Midbrain (tissue), 1 donor: ENCODE results near the gene NPR1.
"Not testable (repeated sequence)": the region's sequence is repeated elsewhere in the genome, so short reads cannot be mapped to it uniquely, and the experiment has no call there.

Experiments
- DNase-seq: peaks from one replicate; lab custom pipeline; 2025; lab: John Stamatoyannopoulos, UW

The NPR1 gene

GRCh38 chr1:153678519-153679336, at the start of gene NPR1:
Gene NPR1 (plus strand): TSS chr1:153678688. CDS start chr1:153679109, 421 bp downstream.
- DNase-seq: no peak

DNA sequence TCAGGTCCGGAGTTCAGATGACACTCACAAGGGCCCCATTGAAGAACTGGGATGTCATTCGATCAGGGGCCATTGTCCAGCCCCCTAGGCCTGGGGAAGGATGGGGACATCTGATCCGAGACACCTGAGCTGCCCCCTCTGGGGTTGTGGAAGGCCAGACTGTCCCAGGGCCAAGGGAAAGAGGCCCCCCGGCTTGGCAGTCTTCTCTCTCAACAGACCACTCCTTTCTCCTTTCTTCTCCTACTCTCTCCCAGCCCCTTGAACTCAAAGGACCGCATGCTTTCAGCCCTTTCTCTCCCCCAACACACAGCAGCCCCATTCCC, 49.2 kb upstream of the NPR1 start:
- no peak for DNase-seq

DNA sequence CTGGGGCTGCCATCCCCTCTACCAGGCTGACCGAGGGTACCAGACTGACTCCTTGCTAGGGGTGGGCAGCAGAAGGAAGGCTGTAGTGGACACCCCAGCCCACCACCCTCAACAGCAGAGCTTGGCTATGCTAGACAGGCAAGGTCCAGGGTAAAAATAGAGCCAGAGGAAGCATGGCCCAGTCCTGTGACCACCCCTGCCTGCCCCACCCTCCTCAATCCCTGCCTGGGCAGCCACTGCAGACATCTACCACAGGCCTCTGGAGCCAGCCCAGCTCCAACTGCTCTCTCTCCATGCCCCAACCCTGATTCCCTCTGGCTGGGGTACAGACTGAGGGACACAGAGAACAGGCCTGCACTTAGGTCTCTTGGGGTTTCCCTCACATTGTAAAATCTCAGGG, 48.5 kb upstream of the NPR1 start:
- DNase-seq: peak; percentile 47

GRCh38 chr1:153630384-153630783, 48.1 kb upstream of the NPR1 start:
- no peak for DNase-seq

DNA sequence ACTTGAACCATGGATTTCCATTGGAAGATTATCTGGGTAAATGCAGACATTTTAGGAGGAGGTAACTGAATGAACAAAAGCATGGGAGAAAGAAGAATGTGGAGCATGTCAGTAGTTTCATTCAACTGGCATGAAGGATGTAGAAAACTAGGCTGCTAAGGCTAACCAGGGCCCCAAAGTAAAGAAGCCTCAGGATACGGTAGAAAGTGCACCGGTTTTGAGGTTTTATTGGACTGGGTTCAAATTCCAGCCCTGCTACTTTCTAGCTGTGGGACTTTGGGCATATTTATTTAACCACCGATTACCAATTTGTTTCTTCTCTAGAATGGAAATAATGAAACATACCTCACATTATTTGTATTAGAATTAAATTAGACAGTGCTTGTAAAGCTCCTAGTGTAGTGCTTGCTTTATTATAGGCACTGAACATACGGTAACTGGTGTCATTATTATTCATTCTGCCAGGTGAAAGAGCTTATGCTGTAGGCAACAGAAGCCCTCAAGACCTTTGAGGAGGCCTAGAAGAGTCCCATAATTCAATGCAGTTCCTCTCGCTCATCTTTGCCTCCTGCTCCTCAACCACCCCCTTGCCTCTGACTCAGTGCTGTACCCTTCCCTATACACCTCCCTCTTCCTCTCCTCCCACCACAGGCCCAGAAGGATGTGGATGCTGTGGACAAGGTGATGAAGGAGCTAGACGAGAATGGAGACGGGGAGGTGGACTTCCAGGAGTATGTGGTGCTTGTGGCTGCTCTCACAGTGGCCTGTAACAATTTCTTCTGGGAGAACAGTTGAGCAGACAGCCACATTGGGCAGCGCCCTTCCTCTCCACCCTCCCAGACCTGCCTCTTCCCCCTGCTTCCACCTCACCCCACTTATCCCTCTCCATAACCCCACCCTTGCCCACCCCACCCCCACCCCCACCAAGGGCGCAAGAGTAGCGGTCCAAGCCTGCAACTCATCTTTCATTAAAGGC, 47.2 kb upstream of the NPR1 start:
- no peak for DNase-seq

- no peak for DNase-seq
These were observed 45.2 kb upstream of the NPR1 start for GRCh38 chr1:153633161-153633753.

DNA sequence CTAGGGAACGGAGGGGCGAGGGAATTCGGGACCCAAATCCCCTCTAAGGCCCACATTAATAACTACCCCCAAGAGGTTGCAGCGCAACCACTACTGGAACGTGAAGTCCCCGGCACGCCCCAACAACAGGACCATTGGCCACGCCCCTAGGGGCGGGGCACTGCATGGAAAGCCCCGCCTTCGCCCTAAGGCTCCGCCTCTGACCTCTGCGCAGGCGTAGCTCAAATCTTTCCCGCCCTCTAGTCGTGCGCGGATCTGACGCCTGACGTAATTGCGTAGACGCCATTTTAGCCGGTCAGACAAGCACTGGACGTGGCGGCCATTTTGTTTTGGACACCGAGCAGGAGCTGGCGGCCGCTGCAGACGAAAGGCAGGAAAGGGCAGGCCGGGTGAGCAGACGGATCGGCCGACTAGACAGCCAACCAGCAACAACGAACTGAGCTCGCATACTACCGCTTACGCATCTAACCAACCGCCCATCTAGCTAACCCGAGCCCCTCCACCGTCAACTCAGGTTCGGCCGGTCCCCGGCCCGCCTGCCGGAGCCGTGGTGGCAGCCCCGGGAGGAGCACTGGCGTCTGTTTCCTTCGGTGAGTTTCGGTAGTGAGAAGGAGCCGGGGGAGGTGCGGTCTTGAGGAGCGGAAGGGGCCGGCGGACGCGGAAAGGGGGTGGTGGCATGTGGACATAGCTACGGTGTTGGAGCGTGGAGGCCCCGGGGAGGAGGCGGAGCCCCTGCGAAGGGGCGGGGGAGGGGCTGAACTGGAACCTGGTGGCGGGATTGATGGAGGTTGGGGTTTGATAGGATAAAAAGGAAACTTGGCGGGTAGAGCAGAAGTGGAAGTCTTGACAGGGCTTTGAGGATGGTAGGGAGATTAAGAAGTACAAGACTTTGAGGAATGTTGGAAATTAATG, 44.5 kb upstream of the NPR1 start, which contains the start of gene CHTOP:
TSS of gene CHTOP (plus strand) at position 313 of the 912 bp plus-strand sequence. CDS start 2,523 bp downstream, outside the sequence.
- peak; percentile 100 for DNase-seq

- DNase-seq: no peak
These were observed 42.6 kb upstream of the NPR1 start for GRCh38 chr1:153635872-153636271.

DNA sequence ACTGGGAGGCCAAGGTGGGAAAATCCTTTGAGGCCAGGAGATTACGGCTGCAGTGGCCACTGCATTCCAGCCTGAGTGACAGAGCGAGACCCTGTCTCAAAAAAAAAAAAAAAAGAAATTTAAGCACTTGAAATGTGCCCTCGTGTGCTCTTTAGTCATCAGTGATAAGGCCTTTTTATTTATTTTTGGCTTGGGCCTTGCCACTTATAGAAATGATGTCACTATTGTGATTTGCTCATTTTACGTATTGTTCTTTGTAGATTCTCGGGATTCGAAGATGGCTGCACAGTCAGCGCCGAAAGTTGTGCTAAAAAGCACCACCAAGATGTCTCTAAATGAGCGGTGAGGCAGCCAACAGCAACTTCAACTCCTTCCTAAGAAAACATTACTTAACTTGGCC, 42.2 kb upstream of the NPR1 start:
- no peak for DNase-seq

GRCh38 chr1:153638261-153638660, 40.2 kb upstream of the NPR1 start:
- no peak for DNase-seq

DNA sequence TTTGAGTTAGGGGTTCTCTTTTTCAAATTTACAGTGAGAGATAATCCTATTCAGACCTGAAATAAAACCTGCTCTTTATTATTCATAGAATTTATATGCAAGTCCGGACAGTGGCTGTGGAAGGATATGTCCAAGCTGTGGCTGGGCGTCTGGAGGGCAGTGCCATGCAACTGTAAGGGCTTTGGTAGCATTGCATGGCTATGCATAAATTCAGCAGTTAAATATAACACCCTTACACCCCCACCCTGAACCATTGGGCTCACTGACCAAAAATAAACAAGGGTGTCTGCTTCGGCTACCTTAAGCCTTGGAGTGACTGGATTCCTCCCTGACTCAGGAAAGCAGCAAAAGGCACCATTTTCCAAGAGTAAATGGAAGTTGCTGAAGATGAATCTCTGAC, 39.2 kb upstream of the NPR1 start:
- DNase-seq: no peak

GRCh38 chr1:153640213-153640612, 38.3 kb upstream of the NPR1 start:
- DNase-seq: not testable (repeated sequence)

DNA sequence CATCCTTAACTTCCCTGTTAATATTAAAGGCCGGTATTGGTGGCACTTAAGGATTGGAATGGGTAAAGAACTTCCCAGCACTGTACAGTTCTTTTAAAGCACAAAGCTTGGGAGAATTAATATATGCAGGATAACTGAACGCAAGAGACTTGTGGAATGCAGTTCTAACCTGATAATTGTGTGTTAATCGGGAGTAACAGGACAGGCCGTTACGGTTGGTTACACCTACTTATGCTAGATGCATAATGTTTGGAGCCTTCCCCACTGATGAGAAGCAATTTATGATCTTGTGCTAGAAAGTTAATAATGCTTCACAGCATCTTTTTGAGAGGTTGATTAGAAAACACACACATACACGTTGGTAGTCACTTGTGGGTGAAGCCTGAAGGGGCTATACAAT, 37.6 kb upstream of the NPR1 start:
- DNase-seq: no peak

DNA sequence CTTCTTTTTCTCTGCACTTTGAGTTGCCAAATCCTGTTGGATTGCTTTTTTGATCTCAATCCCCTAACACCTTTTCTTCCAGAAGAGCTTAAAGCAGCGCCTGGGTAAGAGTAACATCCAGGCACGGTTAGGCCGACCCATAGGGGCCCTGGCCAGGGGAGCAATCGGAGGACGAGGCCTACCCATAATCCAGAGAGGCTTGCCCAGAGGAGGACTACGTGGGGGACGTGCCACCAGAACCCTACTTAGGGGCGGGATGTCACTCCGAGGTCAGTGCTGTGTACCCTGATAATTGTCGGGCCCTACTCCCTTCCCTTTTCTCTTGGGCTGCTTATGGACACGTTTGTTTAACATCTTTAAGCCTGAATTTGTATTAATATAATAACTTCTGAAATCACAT, 36.3 kb upstream of the NPR1 start:
- DNase-seq: no peak

DNA sequence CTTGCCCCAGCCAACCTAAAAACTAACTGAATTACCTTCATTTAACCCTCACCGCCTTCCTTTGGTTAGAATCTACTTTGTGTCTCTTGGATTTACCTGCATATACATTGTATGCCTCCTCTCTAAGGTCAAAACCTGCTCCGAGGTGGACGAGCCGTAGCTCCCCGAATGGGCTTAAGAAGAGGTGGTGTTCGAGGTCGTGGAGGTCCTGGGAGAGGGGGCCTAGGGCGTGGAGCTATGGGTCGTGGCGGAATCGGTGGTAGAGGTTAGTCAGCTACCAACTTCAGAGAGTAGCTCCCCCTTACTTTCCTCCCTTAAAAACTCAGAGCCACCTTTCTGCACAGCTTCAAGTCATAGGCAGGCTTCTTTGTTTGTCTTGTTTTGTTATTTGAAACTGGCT, 35.4 kb upstream of the NPR1 start:
- DNase-seq: no peak

DNA sequence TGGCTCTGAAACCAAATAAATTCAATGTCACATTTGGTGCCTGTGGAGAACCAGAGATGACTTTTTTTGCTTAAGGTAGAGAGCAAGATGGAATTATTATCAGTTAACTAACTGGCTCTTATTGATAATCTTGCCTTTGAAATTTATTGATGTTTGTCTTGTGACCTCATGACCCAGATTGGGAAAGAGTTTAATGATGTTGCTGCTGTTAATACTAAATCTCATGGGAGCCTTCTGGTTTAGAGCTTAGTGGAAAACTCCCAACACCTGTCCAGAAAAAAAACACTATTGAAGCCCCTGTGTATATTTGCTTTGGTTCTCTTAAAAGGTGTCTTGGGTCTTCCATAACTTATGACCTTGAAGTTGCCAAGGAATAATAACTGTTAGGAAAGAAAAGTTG, 34.7 kb upstream of the NPR1 start:
- DNase-seq: no peak

DNA sequence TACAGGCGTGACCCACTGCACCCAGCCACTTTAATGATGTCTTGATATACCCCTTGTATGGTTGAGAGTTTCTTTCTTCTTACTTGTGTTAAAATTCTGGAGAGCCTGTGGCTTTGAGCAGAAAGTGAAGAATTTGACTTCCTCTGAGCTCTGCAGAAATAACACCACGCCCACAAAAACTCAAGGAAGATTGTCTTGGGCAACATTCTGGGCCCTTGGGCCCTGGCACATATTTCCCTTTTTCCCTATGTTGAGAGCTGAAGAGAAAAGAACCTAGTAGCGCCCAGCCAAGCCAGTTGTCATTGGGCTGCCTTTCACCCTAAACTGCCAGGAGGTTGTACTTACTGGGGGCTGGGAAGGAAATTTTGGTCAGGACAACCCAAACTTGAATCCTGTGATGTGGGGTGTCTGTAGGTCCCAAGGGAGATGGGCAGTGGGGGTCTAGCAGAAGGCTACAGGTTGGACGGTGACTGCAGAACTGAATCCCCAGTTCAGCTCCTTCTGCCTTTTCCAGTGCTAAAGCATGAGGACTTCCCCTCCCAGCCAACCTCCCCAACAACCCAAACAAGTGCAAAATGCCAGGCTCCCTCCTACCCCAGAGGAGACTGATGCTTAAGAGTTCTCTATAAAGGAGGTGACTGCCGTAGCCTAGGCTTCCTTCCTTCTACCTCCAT, 31.7 kb upstream of the NPR1 start:
- DNase-seq: no peak

- no peak for DNase-seq
These were observed 31.2 kb upstream of the NPR1 start for GRCh38 chr1:153647346-153647714.

DNA sequence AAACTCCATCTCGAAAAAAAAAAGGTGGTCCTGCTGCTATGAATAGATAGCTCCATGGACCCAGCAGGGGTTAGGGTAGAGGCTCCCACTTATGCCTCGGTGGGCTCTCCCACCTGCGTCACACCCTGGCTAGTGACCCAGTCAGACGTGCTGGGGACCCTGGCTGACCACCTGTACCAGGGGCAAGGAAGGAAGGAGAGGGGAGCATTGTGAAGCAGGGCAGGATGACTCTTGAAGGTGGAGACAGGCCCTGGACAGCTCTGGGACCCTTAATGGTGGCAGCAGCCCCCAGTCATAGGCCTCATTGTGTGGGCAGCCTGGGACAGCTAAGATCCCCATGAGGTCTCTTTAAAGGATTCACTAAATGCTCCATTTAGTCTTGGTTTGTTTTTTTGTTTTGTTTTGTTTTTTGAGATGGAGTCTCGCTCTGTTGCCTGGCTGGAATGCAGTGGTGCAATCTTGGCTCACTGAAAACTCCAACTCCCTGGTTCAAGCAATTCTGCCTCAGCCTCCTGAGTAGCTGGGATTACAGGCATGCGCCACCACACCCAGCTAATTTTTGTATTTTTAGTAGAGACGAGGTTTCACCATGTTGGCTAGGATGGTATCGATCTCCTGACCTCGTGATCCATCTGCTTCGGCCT, 30.4 kb upstream of the NPR1 start:
- DNase-seq: no peak

GRCh38 chr1:153649137-153649862, 29.2 kb upstream of the NPR1 start:
- DNase-seq: no peak
